Activated CD4-positive, CD25-positive, alpha-beta regulatory T cell treated with anti-CD3 and anti-CD28 coated beads, Interleukin-2, amount 50 U/mL, for 72 hours (primary cell): ENCODE measurements around the gene NMT2.

Experiments used
- DNase-seq: peaks from one replicate; pipeline ENCODE4 v3.0.0; 2021

NMT2 gene

DNA sequence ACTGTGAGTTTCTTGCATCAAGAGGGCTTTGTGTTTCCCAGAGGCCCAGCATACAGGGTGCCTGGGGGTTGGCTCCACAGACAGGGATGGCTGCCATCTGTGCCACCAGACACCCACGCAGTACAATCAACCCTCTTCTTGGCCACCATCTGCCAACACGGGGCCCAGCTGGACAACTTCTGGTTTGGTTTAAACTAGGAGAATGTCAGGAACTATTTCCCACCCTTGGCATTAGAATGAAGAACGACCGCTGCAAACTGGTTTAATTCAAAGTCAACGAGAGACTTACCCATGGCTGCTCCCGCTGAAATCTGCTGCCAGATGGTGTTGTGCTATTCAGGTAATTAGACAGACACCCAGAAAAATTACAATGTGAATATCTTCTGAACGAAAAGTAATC, 27.8 kb downstream of the NMT2 start:
- DNase-seq = no peak

- DNase-seq = no peak
Measured at GRCh38 chr10:15137636-15138035, 30.9 kb downstream of the NMT2 start.

DNA sequence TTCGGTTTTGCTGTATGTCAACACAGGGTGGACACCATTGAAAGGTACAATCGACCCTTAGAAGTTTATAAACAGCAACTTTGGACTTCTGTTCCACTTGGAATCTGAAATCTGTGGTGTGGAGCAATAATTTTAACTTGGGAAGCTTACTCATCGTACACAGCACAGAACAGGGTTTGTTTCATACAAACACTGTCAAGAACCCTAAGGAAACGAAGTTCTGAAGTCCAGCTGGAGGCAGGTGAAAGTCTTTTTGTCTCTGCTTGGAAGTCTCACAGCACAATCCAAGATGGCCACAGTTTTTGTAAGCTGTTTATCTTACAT, 31.5 kb downstream of the NMT2 start:
- no peak for DNase-seq

DNA sequence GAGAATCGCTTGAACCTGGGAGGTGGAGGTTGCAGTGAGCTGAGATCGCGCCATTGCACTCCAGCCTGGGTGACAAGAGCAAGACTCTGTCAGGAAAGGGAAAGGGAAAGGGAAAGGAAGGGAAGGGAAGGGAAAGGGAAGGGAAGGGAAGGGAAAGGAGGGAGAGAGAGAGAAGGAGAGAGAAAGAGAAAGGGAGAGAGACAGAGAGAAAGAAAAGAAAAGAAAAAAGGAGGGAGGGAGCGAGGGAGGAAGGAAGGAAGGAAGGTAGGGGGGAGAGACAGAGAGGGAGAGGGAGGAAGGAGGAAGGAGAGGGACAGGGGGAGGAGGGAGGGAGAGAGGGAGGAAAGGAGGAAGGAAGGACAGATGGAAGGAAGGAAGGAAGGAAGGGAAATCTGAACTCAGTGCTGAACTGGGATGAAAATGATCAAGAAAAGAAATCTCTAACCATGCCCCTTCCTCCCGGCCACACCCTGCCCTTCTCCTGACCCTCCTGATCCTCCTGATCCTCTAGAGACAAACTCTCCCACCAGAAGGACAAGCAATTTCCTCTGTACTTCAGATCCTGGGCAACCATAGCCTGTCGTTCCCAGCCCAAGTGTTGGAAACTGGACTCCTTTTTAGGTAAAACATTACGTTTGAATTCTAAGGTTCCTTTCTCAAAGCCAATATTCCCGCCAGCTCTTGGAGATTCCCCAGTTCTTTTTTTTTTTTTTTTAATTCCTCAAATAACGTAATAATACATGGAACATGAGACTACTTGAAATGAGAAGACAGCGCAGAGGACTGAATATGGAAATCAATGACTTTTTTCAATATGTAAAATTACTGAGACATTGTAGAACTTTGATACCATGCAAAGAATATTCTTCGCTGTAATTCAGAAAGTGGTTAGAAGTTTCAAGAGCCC, 32.1 kb downstream of the NMT2 start:
- DNase-seq = no peak

- DNase-seq = no peak
Measured at GRCh38 chr10:15131330-15131729, 37.2 kb downstream of the NMT2 start.

DNA sequence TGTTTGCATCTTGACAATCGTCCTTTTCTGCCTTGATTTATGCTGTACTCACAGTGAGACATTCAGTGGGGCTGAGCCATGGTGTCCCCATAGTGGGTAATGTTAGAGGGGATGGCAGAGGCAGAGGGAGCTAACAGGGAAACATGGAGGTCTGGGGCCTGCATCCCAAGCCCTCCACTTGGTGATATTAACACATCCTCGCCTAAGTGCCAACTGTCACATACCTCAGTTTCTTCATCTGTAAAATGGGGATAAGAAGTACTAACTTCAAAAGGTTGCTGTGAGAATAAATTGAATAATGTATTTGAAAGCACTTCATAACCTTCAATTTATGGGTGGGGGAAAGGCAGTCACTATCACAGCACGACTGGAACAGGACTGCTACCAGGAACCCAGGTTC, 43.6 kb downstream of the NMT2 start:
- no peak for DNase-seq

GRCh38 chr10:15124190-15124589, 44.3 kb downstream of the NMT2 start:
- DNase-seq = no peak

GRCh38 chr10:15123749-15124184, 44.7 kb downstream of the NMT2 start:
- no peak for DNase-seq

DNA sequence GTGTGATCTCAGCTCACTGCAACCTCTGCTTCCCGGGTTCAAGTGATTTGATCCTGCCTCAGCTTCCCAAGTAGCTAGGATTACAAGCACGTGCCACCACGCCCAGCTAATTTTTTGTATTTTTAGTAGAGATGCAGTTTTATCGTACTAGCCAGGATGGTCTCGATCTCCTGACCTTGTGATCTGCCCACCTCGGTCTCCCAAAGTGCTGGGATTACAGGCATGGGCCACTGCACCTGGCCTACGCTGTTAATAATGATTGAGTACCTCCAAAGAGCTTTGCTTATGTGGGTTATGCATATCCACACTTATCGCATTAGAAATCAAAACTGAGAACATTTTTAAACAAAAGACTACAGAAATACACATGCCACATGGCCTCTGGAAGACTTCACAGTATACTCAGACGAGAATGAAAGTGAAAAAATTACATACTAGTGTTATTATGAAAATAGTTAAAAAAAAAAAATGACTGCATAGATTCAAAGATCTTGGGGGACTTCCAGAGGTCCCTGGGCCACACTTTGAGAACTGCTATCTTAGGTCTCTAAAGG, 45.9 kb downstream of the NMT2 start:
- no peak for DNase-seq

- no peak for DNase-seq
Measured at GRCh38 chr10:15121707-15122106, 46.8 kb downstream of the NMT2 start.

DNA sequence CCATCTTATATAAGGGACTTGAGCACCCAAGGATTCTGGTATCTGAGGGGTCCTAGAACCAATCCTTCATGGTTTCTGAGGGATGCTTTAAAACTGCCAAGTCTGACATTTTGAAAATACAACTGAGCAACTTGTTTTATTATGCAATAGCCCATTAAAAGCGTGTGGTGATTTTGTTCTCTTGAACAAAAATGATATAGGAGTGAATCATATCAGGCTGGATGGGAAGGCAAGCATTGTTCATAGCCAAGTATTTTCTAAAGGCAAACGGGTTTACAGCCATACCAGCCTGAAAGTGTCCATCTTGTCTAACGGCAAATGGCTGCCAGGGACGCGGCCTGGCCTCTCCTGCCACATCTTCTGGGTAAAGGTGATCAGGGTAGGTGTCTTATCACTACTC, 48.0 kb downstream of the NMT2 start:
- no peak for DNase-seq

- DNase-seq = no peak
Measured at GRCh38 chr10:15118615-15119014, 49.9 kb downstream of the NMT2 start.

- DNase-seq = no peak
Measured at GRCh38 chr10:15116225-15116624, 52.3 kb downstream of the NMT2 start.

- no peak for DNase-seq
Measured at GRCh38 chr10:15113766-15114165, 54.7 kb downstream of the NMT2 start.

DNA sequence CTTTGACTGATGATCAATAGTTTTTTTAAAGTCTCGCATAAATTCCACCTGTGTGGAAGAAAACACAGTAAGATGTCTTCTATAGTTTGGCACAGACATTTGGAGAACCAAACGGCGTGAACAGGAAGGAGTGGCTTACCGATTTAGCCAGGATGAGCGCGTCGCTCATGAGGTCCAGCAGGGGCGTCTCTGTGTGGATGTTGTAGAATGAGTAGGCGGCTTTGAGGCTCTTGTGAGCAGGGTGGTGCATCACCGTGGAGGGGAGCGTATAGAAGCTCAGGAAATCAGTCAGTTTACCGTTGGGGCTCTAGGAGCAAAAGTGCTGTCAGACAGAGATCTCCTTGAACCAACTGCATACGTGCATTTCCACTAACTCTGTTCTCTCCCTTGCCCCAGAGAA, 55.8 kb downstream of the NMT2 start:
- DNase-seq = no peak

- DNase-seq = peak; percentile 69
Measured at GRCh38 chr10:15106352-15107013, 62.0 kb downstream of the NMT2 start.

DNA sequence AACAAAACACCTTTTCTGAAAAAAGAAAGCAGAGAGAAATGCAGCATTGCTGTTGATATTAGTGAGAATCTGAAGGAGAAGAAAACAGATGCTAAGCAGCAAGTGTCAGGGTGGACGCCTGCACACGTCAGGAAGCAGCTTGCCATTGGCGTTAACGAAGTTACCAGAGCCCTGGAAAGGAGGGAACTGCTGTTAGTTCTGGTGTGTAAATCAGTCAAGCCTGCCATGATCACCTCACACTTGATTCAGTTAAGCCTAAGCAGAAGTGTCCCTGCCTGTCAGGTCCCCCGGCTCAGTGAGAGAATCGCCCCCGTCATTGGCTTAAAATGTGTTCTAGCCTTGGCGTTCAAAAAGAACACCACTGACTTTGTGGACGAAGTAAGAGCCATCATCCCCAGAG, 65.0 kb downstream of the NMT2 start:
- DNase-seq = no peak

- no peak for DNase-seq
Measured at GRCh38 chr10:15099886-15100285, 68.6 kb downstream of the NMT2 start.

DNA sequence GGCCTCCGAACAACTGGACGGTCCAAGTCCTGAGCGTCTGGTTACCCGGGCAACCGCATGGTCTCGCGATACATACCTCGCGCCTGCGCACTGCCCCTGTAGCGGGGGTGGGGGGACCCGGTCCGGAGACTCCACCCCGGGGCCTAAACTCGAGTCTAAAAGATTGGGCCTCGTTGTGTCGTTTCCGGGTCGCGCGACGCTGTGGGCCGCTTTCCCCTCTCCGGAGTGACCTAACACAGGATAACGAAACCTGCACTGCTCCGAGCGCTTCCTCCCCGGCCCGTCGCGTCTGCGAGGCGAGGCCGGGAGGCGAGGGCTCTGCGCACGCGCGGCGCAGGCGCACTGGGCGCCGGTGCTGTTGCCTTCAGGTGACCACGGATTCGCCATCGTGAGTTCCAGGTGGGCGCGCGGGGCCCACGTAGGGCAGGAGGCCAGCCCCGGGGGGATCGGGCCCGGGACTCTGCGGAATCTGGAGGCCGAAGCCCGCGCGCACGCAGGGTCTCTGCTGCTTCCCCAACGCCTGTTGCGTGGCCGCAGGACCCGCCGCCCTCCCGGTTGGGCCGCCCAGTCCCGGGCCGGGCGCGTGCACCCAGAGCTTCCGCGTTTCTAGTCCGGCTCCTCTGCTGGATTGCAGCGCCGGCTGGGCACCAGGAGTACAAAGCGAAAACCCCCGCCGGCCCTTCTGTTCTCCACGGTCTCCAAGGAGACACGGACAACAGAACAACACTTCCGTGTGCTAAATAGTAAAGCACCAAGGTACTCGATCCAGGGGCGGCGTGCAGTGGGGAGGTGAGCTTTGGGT, 71.3 kb downstream of the NMT2 start, which contains the start of gene RPP38:
TSS of gene RPP38 (plus strand) at position 345 of the 802 bp plus-strand sequence. CDS start 5,960 bp downstream, outside the sequence.
- DNase-seq = peak; percentile 99

DNA sequence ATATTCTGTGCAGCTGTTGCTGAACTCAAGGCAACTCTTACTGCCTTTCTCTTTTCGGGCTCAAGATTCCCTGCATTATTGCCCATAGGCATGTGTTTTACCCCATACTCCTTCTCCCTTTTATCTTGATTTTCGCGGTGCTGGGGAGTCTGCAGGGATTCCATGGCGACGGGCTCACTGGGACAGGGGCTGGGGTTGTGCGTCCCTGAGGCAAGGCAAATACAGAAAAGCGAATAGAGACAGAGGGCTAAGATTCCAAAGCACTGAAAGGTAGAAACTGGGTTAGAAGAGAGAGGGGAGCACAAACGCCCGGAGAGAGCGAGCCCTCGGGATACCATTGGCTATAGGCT, 71.9 kb downstream of the NMT2 start:
- DNase-seq = no peak

- no peak for DNase-seq
Measured at GRCh38 chr10:15092855-15093408, 75.6 kb downstream of the NMT2 start.

DNA sequence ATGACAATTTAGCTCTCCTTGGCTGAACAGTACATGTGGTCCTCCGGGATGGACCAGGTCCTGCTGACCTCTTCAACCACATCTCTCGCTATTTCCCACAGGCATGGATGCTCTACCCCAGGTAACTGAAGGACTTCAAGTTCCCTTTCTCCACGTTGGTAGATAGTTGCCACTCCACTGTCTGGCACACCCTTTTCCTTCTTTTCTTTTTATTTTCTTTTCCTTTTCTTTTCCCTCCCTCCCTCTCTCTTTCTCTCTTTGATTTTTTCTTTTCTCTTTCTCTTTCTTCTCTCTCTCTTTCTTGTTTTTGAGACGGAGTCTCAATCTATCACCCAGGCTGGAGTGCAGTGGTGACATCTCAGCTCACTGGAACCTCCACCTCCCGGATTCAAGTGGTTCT, 77.1 kb downstream of the NMT2 start:
- no peak for DNase-seq
